GM12872 (cell line): Measurements from ENCODE around the gene DSCAML1.

Experiments
- TF ChIP-seq, protein P1 (sequence below): IDR thresholded peaks from 3 replicates; pipeline ENCODE4 v1.5.1; 2011; ENCODE audit warnings: low read depth, mild to moderate bottlenecking, low read length, moderate library complexity; ENCODE audit not compliant: insufficient read depth

Gene DSCAML1

DNA sequence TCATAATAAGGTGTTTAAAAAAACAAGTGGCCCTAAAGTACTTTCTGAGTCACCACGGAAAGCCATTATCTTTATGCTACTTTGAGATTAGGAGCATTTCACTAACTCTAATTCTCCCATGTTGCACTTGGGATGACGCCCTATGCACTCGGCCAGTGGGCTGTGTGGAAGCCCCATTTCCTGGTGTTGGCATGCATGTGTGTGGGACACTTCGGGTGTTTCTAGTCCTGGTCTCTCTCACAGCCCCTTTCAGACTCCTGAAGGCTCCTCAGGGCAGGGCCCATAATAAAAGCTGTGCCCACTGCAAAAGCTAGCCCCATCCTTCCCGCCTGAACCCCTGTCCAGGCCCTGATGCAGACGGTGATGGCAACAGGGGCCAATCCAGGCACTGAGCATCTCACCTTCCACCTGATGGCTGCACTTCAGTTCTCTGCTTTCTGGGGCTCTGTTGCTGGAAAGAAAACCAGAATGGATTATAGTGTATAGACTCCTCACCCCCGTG lies 42.4 kb upstream of the DSCAML1 start:
- TF ChIP-seq, protein P1, sequence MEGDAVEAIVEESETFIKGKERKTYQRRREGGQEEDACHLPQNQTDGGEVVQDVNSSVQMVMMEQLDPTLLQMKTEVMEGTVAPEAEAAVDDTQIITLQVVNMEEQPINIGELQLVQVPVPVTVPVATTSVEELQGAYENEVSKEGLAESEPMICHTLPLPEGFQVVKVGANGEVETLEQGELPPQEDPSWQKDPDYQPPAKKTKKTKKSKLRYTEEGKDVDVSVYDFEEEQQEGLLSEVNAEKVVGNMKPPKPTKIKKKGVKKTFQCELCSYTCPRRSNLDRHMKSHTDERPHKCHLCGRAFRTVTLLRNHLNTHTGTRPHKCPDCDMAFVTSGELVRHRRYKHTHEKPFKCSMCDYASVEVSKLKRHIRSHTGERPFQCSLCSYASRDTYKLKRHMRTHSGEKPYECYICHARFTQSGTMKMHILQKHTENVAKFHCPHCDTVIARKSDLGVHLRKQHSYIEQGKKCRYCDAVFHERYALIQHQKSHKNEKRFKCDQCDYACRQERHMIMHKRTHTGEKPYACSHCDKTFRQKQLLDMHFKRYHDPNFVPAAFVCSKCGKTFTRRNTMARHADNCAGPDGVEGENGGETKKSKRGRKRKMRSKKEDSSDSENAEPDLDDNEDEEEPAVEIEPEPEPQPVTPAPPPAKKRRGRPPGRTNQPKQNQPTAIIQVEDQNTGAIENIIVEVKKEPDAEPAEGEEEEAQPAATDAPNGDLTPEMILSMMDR: no peak

DNA sequence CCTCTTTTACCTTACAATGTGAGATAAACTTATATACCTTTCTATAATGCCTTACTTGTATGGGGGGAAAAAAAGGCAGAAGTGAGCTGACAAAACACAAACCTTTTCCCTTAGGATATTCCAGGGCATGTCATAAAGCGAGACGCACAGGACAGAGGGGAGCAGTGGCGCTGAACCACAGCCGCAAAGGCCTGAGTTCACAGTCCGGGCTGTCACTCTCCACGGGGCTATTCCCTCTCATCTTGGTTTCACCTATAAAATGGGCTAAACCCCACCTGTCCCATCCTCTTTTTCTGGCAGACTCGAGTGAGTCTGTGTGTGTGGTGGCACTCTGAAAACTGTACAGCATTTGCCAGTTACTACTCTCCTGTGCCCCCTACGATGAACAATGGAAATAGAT lies 41.9 kb upstream of the DSCAML1 start:
- TF ChIP-seq, protein P1: no peak

DNA sequence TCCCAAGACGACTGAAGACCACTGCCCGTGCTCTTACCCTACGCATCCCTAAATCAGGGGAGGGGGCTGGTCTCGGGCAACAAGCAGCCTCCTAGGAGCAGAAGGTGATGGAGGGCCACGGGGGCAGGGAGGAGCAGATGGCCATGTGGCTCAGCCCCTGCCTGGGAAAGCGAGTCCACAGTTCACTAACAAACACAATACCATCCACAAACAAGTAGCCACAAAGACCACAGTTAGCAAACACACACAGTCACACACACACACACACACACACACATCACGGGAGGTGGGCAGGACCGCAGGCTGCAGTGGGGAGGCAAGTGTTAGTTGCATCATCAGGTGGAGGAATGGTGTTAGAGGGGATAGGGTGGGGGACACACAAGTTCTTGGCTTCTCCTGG lies 40.8 kb upstream of the DSCAML1 start:
- TF ChIP-seq, protein P1: no peak

DNA sequence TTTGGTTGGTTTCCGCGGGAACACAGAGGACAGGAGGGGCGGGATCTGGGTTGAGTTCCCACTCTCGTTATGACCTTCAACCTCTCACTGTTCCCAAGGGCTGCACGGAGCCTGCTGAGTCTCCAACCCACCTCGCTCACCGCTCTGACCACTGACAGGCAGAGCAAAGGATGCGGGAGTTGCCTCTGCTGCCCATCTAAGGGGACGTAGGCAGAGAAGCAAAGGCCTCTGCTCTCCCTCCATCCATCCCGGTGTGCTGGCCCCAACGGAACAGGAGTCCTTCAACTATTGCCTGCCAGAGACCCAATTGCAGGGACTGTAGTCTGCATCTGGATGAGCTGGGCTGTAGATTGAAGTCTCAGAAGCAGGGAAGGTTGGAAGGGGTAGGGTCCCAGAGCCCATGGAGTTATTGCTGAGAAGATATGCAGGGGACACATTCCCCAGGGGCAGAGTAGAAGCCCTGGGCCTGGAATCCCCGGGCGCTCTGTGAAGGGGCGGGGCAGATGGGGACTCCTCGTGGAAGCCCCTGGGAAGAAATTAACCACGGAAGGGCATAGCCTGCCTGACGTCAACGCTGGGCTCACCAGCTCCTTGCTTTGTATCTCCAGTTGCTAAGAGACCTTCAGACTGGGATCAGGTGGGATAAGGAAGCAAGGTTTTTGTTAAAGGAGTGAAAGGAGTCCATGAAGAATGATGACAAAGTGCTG lies 40.2 kb upstream of the DSCAML1 start:
- TF ChIP-seq, protein P1: no peak

DNA sequence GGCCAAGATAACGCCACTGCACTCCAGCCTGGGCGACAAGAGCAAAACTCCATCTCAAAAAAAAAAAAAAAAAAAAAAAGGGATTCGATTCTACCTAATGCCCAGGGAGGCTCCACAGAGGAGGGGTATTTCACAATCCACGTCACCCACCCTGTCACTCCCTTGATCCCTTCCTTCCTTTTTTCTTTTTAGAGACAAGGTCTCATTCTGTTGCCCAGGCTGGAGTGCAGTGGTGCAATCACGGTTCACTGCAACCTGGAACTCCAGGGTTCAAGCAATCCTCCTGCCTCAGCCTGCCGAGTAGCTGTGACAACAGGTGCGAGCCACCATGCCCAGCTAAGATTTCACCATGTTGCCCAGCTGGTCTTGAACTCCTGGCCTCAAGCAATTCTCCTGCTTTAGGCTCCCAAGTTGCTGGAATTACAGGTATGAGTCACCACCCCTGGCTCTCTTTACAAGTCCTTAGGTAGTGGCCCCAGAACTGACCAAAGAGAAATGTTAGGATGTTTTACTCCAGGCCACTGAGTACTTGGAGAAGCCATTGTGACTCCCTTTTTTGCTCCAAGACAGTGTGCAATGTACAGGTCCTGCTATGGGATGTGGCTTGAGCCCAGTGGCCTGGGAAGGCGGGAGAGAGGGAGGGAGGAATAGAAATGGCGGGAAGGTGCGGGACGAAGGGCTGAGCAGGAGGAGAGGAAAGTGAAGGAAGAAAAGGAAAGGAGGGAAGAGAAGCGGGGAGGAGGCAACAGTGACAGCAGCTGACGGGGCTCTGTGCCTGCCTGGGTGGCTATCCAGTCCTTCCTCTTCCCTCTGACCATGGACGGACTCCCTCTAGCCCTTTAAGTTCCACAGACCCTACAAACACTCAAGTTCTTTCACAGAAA lies 39.3 kb upstream of the DSCAML1 start:
- TF ChIP-seq, protein P1: no peak

DNA sequence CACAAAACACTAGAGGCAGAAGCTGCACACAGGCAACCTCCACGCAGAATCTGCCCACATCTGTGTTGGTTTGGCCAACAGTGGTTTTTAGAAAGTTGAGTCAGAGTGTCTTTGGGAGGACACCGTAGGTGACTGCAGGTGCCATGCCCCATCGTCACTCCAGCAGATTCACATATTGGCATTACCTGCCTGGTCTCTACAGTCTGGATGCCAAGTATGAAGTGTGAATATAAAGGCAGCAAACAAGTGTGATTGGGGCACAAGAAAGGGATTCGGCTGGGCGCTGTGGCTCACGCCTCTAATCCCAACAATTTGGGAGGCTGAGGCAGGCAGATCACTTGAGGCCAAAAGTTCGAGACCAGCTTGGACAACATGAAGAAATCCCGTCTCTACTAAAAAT lies 38.6 kb upstream of the DSCAML1 start:
- TF ChIP-seq, protein P1: no peak

DNA sequence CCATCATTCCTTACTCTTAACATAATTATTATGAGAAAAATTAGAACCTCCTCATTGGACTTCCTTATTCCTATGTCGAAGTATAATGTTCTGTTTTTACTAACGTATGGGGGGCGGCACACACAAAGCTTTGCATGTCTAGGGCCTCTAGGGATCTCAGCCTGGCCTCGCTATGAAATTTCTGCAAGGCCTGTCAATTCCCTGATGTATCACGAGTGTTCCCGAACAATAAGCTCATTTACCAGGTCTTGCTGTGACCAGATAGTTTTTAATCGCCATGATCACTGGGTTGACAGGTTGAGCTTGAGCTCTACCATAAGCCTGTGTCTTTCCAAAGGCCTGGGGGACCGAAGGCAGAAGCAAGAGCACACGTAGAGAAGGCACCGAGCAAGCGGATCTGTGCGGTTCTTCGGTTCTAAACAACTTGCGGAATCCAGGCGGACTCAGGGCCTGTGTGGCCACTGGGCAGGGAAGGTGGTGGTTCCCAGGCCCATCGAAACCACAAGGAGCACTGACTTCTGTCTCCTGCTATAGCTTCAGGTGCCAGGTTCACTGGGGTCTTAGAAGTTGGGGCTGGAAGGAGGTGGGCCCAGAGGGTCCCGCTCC lies 37.9 kb upstream of the DSCAML1 start:
- TF ChIP-seq, protein P1: no peak
